ENCODE measurements around the gene VEGFC.

Gene VEGFC

DNA sequence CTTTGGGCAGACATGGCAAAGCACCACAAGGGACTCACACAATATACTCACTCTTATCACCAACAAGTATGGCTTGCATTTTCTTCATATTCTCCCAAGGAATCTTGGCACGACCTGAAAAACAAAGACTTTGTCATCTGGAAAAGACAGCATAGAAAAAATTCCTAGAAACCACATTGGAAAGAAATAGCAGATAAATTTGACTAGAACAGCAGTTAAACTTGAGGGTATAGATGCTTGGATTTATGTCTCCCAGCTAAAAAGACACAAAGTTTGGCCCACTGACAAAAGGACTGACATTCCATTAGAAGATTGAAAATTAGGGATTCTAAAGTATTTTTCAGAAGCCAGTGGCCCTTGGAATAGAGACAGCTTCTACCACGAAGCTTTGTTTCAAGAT is 6.9 kb upstream of the VEGFC start:
- Histone ChIP-seq H3K27ac (ENCODE audit: low read depth, low read length, poor library complexity, severe bottlenecking) (no peak overlapping the region), H3K79me2 (ENCODE audit: insufficient read depth, low read length) (no peaks in the 10 kb centered on the region), H3K4me3 (ENCODE audit: low read depth, low read length, poor library complexity, severe bottlenecking) (no peak overlapping the region), H3K4me1 (ENCODE audit: insufficient read depth, low read length, severe bottlenecking) (no peaks in the 10 kb centered on the region), H3K36me3 (ENCODE audit: insufficient read depth, low read length) (no peaks in the 10 kb centered on the region), H3K9me2 (ENCODE audit: low read depth, low read length) (no peaks in the 10 kb centered on the region), H3K9me3 (ENCODE audit: low read length) (no peaks in the 10 kb centered on the region), H3F3A (ENCODE audit: insufficient read depth, low read length) (no peaks in the 10 kb centered on the region), H2AFZ (ENCODE audit: low read length) (no peak overlapping the region), H3K4me2 (ENCODE audit: low read length) (no peak overlapping the region), H3K9ac (ENCODE audit: low read length) (no peak overlapping the region), H3K27me3 (ENCODE audit: insufficient read depth, low read length) (no peaks in the 10 kb centered on the region), H4K20me1 (ENCODE audit: insufficient read depth, low read length) (no peaks in the 10 kb centered on the region)
- TF ChIP-seq EZH2 (IDR thresholded peaks at IDR 0.05; ENCODE audit: borderline replicate concordance, low read length) = no peak
- TF ChIP-seq, protein P1, sequence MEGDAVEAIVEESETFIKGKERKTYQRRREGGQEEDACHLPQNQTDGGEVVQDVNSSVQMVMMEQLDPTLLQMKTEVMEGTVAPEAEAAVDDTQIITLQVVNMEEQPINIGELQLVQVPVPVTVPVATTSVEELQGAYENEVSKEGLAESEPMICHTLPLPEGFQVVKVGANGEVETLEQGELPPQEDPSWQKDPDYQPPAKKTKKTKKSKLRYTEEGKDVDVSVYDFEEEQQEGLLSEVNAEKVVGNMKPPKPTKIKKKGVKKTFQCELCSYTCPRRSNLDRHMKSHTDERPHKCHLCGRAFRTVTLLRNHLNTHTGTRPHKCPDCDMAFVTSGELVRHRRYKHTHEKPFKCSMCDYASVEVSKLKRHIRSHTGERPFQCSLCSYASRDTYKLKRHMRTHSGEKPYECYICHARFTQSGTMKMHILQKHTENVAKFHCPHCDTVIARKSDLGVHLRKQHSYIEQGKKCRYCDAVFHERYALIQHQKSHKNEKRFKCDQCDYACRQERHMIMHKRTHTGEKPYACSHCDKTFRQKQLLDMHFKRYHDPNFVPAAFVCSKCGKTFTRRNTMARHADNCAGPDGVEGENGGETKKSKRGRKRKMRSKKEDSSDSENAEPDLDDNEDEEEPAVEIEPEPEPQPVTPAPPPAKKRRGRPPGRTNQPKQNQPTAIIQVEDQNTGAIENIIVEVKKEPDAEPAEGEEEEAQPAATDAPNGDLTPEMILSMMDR (IDR thresholded peaks at IDR 0.05; ENCODE audit: low read length) = no peak

DNA sequence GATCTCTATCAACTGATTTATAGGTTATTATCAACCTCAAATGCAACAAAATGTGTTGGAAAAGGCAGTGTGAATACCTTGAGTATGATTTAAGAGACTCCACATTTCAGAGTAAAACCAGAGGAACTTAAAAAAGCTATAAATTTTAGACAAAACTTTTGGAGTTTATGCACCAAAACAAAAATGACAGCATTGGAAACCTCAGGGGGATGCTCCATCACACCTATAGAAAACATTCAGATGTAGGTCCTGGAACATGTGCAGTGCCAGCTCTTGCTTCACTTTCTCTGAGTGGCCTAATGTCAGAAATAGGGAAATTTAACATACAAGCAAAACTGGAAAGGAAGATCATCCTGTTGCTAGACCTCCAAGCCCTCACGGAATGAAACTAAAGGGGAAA is 5.8 kb upstream of the VEGFC start:
- H3K9me2 ChIP-seq (ENCODE audit: low read depth, low read length) = no peaks in the 10 kb centered on the region
- H3K27me3 ChIP-seq (ENCODE audit: insufficient read depth, low read length) = no peaks in the 10 kb centered on the region
- H3K36me3 ChIP-seq (ENCODE audit: insufficient read depth, low read length) = no peaks in the 10 kb centered on the region
- H3K27ac ChIP-seq (ENCODE audit: low read depth, low read length, poor library complexity, severe bottlenecking) = no peak overlapping the region
- no peak overlapping the region for H3K9ac ChIP-seq (ENCODE audit: low read length)
- no peaks in the 10 kb centered on the region for H3F3A ChIP-seq (ENCODE audit: insufficient read depth, low read length)
- no peaks in the 10 kb centered on the region for H4K20me1 ChIP-seq (ENCODE audit: insufficient read depth, low read length)
- no peaks in the 10 kb centered on the region for H3K9me3 ChIP-seq (ENCODE audit: low read length)
- H2AFZ ChIP-seq (ENCODE audit: low read length) = no peak overlapping the region
- TF ChIP-seq, protein P1 (IDR thresholded peaks at IDR 0.05; ENCODE audit: low read length) = no peak
- no peak for TF ChIP-seq EZH2 (IDR thresholded peaks at IDR 0.05; ENCODE audit: borderline replicate concordance, low read length)
- no peaks in the 10 kb centered on the region for H3K4me1 ChIP-seq (ENCODE audit: insufficient read depth, low read length, severe bottlenecking)
- no peak overlapping the region for H3K4me3 ChIP-seq (ENCODE audit: low read depth, low read length, poor library complexity, severe bottlenecking)
- no peaks in the 10 kb centered on the region for H3K79me2 ChIP-seq (ENCODE audit: insufficient read depth, low read length)
- no peak overlapping the region for H3K4me2 ChIP-seq (ENCODE audit: low read length)

GRCh38 chr4:176795441-176795840 is 2.7 kb upstream of the VEGFC start:
- no peak overlapping the region for H3K27ac ChIP-seq (ENCODE audit: low read depth, low read length, poor library complexity, severe bottlenecking)
- H3K9me2 ChIP-seq (ENCODE audit: low read depth, low read length) = no peaks in the 10 kb centered on the region
- no peaks in the 10 kb centered on the region for H3K9me3 ChIP-seq (ENCODE audit: low read length)
- H3K27me3 ChIP-seq (ENCODE audit: insufficient read depth, low read length) = no peaks in the 10 kb centered on the region
- H3K79me2 ChIP-seq (ENCODE audit: insufficient read depth, low read length) = no peaks in the 10 kb centered on the region
- TF ChIP-seq, protein P1 (IDR thresholded peaks at IDR 0.05; ENCODE audit: low read length) = no peak
- TF ChIP-seq EZH2 (IDR thresholded peaks at IDR 0.05; ENCODE audit: borderline replicate concordance, low read length) = no peak
- H3K9ac ChIP-seq (ENCODE audit: low read length) = no peak overlapping the region
- H3K4me2 ChIP-seq (ENCODE audit: low read length) = no peak overlapping the region
- H4K20me1 ChIP-seq (ENCODE audit: insufficient read depth, low read length) = no peaks in the 10 kb centered on the region
- no peaks in the 10 kb centered on the region for H3K36me3 ChIP-seq (ENCODE audit: insufficient read depth, low read length)
- H3K4me3 ChIP-seq (ENCODE audit: low read depth, low read length, poor library complexity, severe bottlenecking) = no peak overlapping the region
- no peaks in the 10 kb centered on the region for H3K4me1 ChIP-seq (ENCODE audit: insufficient read depth, low read length, severe bottlenecking)
- no peaks in the 10 kb centered on the region for H3F3A ChIP-seq (ENCODE audit: insufficient read depth, low read length)
- H2AFZ ChIP-seq (ENCODE audit: low read length) = no peak overlapping the region

Data from OCI-LY1 (cell line).